Measurements from ENCODE around the gene RBFOX2. TPM values are rescaled to one million over a fixed set of nuclear protein-coding genes. Genes with fewer than 3 reads are reported as not detected.

The RBFOX2 gene
- total and polyA plus RNA-seq, 2 donors (not counting 3 experiments of a cell fraction or from before 2014, with no cell fraction given): 125 to 142 TPM

DNA sequence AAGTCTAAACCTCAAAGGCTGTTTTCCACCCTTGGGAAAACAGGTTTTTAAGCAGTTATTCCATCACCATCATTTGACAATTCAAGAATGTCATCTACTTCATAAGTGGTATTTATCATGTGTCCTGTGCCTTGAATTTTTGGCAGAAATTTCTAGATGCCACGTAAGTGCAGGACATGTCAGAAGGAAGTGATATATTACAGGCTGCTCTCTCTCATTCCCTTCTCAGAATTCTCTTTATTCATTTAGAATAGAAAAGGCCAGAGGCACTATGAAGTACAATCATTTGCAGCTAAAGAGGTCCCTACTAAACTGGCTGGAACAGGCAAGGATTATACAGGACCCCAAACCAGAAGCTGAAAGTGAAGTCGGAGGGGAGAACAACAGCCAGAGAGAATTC is 11.9 kb downstream of the RBFOX2 start:
- peaks cover 9% of the 10 kb centered on the region for H4K20me1 ChIP-seq (replicated peaks; ENCODE audit: control insufficient read depth, extremely low read depth, insufficient read depth, low read length)
- H3K4me1 ChIP-seq (ENCODE audit: control insufficient read depth, extremely low read depth, insufficient read depth, low read length): no peaks in the 10 kb centered on the region
- no peak overlapping the region for H3K9ac ChIP-seq (replicated peaks; ENCODE audit: extremely low read depth, insufficient read depth, low read length)
- CTCF ChIA-PET: interaction anchor here (1.0 to 2.7 kb wide), 3 partner anchors 10 to 49 kb away, joined by 3 to 17 read pairs (median 10); no protein-coding TSS in a partner anchor
- no peaks in the 10 kb centered on the region for H3K9me3 ChIP-seq (replicated peaks; ENCODE audit: control insufficient read depth, insufficient read depth, low read length)
- no peaks in the 10 kb centered on the region for H3K27me3 ChIP-seq (ENCODE audit: control insufficient read depth in 2 of 2, insufficient read depth in 2 of 2, low read length in 2 of 2)
- H3K9me1 ChIP-seq (replicated peaks; ENCODE audit: control insufficient read depth, extremely low read depth, insufficient read depth, low read length): no peaks in the 10 kb centered on the region
- intact Hi-C loops (cut with micrococcal nuclease): no loop called here
- POLR2A ChIA-PET: interaction anchor here (0.6 kb wide), 1 partner anchor 12 kb away, joined by 3 read pairs; no protein-coding TSS in a partner anchor
- BruUV-seq (replicated peaks): no TSS peak
- H3K79me2 ChIP-seq (ENCODE audit: control insufficient read depth, insufficient read depth, low read length): peaks cover 61% of the 10 kb centered on the region
- no peak for FAIRE-seq
- dilution Hi-C loops (cut with MboI; ENCODE audit: extremely low pct_ligation_motif_present, low sequenced_read_pairs): no loop called here
- no peak for TF ChIP-seq GATA2 (IDR thresholded peaks at IDR 0.05; ENCODE audit: insufficient read depth, insufficient read length, low read depth, low read length)
- TF ChIP-seq MYC (IDR thresholded peaks at IDR 0.05; ENCODE audit: low read depth, low read length): no peak
- H3K4me2 ChIP-seq (ENCODE audit: insufficient read depth, low read length): no peak overlapping the region
- DNase-seq (ENCODE audit: low read depth, low spot score): no peak
- no peak overlapping the region for H3K4me3 ChIP-seq (replicated peaks in 1 of 3; ENCODE audit: insufficient read depth in 1 of 3, low read depth in 1 of 3, low read length in 3 of 3)
- no peak overlapping the region for H3K27ac ChIP-seq (ENCODE audit: insufficient read depth, low read depth, low read length)
- H3K36me3 ChIP-seq (ENCODE audit: control insufficient read depth in 2 of 2, extremely low read depth in 1 of 2, insufficient read depth in 2 of 2, low read length in 2 of 2): no peaks in the 10 kb centered on the region
- H2AFZ ChIP-seq (ENCODE audit: low read depth, low read length): no peak overlapping the region

- CTCF ChIA-PET: interaction anchor here (0.6 to 2.7 kb wide), 10 partner anchors 11 to 85 kb away, joined by 3 to 17 read pairs (median 4); partner anchors contain the start of gene RBFOX2
- no peaks in the 10 kb centered on the region for H3K9me3 ChIP-seq (replicated peaks; ENCODE audit: control insufficient read depth, insufficient read depth, low read length)
- dilution Hi-C loops (cut with MboI; ENCODE audit: extremely low pct_ligation_motif_present, low sequenced_read_pairs) (no loop called here), intact Hi-C loops (cut with micrococcal nuclease) (no loop called here)
- DNase-seq (ENCODE audit: low read depth, low spot score): no peak
- BruUV-seq (replicated peaks): no TSS peak
- H3K9ac ChIP-seq (replicated peaks; ENCODE audit: extremely low read depth, insufficient read depth, low read length): no peak overlapping the region
- no peak overlapping the region for H3K27ac ChIP-seq (ENCODE audit: insufficient read depth, low read depth, low read length)
- no peak overlapping the region for H3K4me2 ChIP-seq (ENCODE audit: insufficient read depth, low read length)
- H4K20me1 ChIP-seq (replicated peaks; ENCODE audit: control insufficient read depth, extremely low read depth, insufficient read depth, low read length): peaks cover 9% of the 10 kb centered on the region
- peaks cover 3% of the 10 kb centered on the region for H3K4me1 ChIP-seq (ENCODE audit: control insufficient read depth, extremely low read depth, insufficient read depth, low read length)
- no peak overlapping the region for H3K4me3 ChIP-seq (replicated peaks in 1 of 3; ENCODE audit: insufficient read depth in 1 of 3, low read depth in 1 of 3, low read length in 3 of 3)
- no peaks in the 10 kb centered on the region for H3K9me1 ChIP-seq (replicated peaks; ENCODE audit: control insufficient read depth, extremely low read depth, insufficient read depth, low read length)
- no peak for TF ChIP-seq JUN (IDR thresholded peaks at IDR 0.05; ENCODE audit: borderline replicate concordance, insufficient read depth, insufficient read length, low read depth)
- TF ChIP-seq POLR2A (IDR thresholded peaks at IDR 0.05; ENCODE audit: low read depth, low read length): no peak
- TF ChIP-seq, protein P1, sequence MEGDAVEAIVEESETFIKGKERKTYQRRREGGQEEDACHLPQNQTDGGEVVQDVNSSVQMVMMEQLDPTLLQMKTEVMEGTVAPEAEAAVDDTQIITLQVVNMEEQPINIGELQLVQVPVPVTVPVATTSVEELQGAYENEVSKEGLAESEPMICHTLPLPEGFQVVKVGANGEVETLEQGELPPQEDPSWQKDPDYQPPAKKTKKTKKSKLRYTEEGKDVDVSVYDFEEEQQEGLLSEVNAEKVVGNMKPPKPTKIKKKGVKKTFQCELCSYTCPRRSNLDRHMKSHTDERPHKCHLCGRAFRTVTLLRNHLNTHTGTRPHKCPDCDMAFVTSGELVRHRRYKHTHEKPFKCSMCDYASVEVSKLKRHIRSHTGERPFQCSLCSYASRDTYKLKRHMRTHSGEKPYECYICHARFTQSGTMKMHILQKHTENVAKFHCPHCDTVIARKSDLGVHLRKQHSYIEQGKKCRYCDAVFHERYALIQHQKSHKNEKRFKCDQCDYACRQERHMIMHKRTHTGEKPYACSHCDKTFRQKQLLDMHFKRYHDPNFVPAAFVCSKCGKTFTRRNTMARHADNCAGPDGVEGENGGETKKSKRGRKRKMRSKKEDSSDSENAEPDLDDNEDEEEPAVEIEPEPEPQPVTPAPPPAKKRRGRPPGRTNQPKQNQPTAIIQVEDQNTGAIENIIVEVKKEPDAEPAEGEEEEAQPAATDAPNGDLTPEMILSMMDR (IDR thresholded peaks at IDR 0.05; ENCODE audit: extremely low read depth in 1 of 2, insufficient read depth in 1 of 2, low read depth in 1 of 2, low read length in 2 of 2): no peak
- TF ChIP-seq EZH2 (IDR thresholded peaks at IDR 0.05; ENCODE audit: borderline replicate concordance, low read depth, low read length, severe bottlenecking): no peak
- TF ChIP-seq MYC (IDR thresholded peaks at IDR 0.05; ENCODE audit: low read depth, low read length): no peak
- TF ChIP-seq, protein P2, sequence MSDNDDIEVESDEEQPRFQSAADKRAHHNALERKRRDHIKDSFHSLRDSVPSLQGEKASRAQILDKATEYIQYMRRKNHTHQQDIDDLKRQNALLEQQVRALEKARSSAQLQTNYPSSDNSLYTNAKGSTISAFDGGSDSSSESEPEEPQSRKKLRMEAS (IDR thresholded peaks at IDR 0.05; ENCODE audit: insufficient read depth, insufficient read length): no peak
- TF ChIP-seq FOS (IDR thresholded peaks at IDR 0.05; ENCODE audit: borderline replicate concordance, insufficient read depth, low read length): no peak
- TF ChIP-seq POLR2AphosphoS5 (IDR thresholded peaks at IDR 0.05; ENCODE audit: insufficient read depth, low read depth, low read length): no peak
- no peak for TF ChIP-seq GATA2 (IDR thresholded peaks at IDR 0.05; ENCODE audit: insufficient read depth, insufficient read length, low read depth, low read length)
- H3K79me2 ChIP-seq (ENCODE audit: control insufficient read depth, insufficient read depth, low read length): peaks cover 59% of the 10 kb centered on the region
- H3K27me3 ChIP-seq (ENCODE audit: control insufficient read depth in 2 of 2, insufficient read depth in 2 of 2, low read length in 2 of 2): no peaks in the 10 kb centered on the region
- H3K36me3 ChIP-seq (ENCODE audit: control insufficient read depth in 2 of 2, extremely low read depth in 1 of 2, insufficient read depth in 2 of 2, low read length in 2 of 2): no peaks in the 10 kb centered on the region
- POLR2A ChIA-PET: interaction anchor here (0.5 to 0.6 kb wide), 2 partner anchors 13 to 1926 kb away, joined by 3 read pairs; no protein-coding TSS in a partner anchor
- no peak overlapping the region for H2AFZ ChIP-seq (ENCODE audit: low read depth, low read length)
- FAIRE-seq: no peak
Observed at GRCh38 chr22:36015811-36016529, 12.7 kb downstream of the RBFOX2 start.
